SH-SY5Y (cell line): ENCODE measurements around the gene RPIA.

Source experiments
- GATA2 ChIP-seq: IDR thresholded peaks from 2 replicates; pipeline ENCODE4 v1.6.1; 2011; ENCODE audit warnings: mild to moderate bottlenecking, low read depth, low read length
- GATA3 ChIP-seq: IDR thresholded peaks from 2 replicates; pipeline ENCODE4 v1.6.1; 2011; ENCODE audit warnings: low read depth, mild to moderate bottlenecking, low read length, moderate library complexity

DNA sequence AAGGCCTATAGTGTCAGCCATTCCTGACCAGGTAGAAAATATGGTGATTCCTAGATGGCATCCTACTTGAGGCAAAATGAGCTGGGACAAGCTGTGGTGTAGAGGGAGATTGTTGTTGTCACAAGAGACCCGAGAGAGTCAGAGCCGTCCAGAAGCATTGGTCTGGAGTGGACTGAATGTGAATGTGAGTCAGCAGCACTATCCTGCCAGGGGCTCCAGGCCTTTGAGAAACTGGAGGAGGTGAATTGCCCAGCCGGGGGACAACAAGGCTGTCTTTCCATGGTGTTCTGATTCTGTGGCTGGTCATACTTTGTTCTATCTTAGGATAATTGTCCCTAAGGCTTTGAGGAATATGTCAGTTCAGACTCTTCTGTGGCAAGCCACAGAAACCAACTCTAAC, 34.8 kb upstream of the RPIA start:
- TF ChIP-seq GATA2 (no peak), GATA3 (no peak)
